GM18502 (cell line): Measurements from ENCODE around the gene ARID1B.
A peak's percentile ranks its signal among the peaks of the same experiment; 100 is the strongest.

Experiments
- ATAC-seq: cut with Tn5 transposase; IDR thresholded peaks from one replicate; pipeline ENCODE4 v1.9.1; 2021; ENCODE audit warnings: mild to moderate bottlenecking; ENCODE audit not compliant: unreplicated experiment, poor library complexity

ARID1B gene

DNA sequence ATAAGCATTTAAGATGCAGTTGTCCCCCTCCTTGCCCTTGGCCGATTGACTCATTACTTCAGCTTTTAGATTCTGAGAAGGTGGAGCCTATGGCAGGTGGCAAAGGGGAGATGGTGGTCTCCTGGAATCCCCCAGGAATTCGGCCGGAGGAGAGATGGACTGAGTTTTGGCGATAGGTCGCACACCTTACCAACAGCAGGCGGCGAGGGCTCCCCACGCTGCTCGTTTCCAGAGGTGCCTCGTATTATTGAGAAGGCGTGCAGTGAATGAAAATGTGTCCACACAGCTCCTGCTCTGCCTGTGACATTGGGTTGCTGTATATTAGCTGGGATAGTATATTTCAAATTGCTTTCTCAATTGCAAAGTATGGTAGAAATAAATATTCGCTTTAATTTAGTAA is 224.5 kb downstream of the ARID1B start:
- ATAC-seq, result no peak

- no peak for ATAC-seq
Observed at GRCh38 chr6:157002774-157003173, 225.6 kb downstream of the ARID1B start.

GRCh38 chr6:157005940-157006339 is 228.8 kb downstream of the ARID1B start:
- ATAC-seq, result no peak

GRCh38 chr6:157008568-157008967 is 231.4 kb downstream of the ARID1B start:
- ATAC-seq, result no peak

DNA sequence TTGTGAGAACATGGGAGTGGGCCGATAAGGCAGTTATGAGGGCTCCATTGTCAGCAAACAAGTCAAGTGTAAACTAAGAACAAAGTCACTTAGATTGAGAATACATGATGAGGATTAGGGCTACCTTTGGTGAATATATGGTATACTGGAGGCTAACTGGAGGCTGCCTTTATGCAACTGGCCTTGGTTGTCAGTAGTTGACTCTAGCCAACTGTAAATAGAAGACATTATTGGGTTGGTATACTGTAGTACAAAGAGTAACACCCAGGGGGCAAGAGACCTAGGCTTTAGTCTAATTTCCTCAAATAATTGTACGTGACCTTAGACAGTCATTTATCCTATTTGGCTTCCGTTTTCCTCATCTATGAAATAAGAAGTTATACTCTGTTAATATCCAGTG is 235.2 kb downstream of the ARID1B start:
- ATAC-seq, result no peak

DNA sequence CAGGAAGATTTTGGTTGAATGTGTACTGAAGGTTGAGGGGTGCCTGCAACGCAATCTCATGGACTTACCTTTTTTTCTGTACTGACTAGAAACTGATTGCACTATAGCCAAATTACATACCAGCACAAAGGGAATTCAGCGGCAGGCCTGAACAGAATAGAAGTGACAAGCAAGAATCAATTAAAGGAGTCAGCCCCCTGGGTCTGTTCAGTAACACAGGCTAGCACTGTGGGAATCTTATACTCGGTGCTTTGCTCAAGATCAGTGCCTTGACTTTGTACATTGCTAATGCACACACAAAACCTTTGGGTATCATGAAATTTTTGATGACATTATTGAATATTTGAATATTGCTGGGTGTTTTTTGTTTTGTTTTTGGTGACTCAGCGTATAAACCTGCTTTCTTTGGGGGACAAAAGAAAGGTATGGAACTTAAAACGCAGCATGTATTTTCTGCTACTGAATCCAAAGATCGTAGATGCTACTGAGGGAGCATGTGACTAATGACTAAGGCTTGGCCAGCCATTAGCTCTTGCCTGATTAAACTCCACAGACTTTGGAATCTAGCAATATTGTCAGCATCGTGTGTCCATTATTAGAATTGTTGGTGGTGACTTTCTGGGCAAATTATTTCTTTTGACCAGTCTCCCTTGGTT is 236.6 kb downstream of the ARID1B start:
- ATAC-seq, result no peak

DNA sequence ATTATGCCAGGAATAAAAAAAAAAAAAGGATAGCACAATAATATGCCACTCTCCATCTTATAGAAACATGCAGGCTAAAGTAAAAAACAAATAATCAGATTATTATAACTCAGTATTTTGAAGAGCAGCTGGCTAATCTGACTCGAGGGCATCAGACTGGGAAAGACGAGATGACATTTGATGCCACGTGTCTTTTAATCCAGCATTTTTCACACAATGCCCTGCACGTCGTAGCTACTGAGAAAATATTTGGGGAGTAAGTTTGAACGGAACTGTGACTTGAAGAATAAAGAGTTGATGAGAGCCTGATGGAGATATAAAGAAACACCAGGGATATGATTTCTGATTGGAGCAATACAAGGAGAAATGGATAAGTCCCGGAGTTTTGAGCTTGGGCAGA is 237.7 kb downstream of the ARID1B start:
- no peak for ATAC-seq

DNA sequence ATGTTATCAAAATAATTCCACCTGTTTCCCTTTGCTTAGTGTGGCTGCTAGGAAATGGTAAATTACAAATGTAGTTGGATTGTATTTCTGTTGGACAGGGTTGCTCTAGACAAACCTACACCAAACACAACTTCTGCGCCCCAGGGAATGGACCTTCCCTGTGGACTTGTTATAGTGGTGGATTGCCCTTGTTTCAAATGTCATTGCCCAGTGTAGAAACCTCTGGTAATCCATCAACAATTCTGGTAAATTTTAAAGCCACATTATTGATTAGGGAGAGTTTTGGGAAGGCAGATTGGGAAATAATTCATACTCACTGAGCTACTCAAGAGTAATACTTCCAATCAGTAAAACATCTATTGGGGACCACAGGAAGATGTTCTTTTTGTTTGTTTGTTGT is 239.8 kb downstream of the ARID1B start:
- ATAC-seq, result no peak

DNA sequence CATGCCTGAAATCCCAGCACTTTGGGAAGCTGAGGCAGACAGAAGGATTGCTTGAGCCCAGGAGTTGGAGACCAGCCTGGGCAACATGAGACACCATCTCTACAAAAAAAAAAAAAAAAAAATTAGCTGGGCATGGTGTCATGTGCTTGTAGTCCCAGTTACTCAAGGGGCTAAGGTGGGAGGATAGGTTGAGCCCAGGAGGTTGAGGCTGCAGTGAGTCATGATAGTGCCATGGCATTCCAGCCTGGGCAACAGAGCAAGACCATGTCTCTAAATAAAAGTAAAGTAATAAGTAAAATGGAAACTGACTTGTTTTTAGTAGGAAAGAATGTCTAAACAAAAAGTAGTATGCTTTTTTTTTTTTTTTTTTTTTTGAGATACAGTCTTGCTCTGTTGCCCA is 240.7 kb downstream of the ARID1B start:
- no peak for ATAC-seq

- no peak for ATAC-seq
Observed at GRCh38 chr6:157019115-157019641, 242.0 kb downstream of the ARID1B start.

- ATAC-seq, result no peak
Observed at GRCh38 chr6:157019733-157020132, 242.6 kb downstream of the ARID1B start.

- no peak for ATAC-seq
Observed at GRCh38 chr6:157020398-157020797, 243.2 kb downstream of the ARID1B start.

DNA sequence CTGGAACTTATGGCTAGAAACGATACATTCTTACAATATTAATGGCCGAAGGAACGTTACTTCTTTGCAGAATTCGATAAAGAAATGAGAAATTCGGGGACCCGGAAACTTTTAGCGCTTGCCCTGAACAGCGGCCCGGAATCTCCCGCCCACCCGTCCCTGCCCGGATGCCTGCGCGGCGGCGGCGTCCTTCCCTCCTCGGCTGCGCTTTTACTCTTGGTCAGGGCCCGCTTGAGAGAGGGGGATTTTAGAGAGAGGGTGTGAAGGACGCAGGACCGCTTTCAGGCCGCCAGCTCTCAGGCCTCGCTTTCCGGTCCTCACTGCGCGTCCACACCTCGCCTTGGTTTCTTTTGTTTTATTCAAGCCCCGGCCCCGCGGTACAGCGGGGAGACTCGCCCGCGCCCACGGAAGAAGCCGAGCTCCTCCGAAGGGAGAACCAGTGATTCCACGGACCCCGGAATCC is 243.7 kb downstream of the ARID1B start:
- peak; percentile 38 for ATAC-seq

DNA sequence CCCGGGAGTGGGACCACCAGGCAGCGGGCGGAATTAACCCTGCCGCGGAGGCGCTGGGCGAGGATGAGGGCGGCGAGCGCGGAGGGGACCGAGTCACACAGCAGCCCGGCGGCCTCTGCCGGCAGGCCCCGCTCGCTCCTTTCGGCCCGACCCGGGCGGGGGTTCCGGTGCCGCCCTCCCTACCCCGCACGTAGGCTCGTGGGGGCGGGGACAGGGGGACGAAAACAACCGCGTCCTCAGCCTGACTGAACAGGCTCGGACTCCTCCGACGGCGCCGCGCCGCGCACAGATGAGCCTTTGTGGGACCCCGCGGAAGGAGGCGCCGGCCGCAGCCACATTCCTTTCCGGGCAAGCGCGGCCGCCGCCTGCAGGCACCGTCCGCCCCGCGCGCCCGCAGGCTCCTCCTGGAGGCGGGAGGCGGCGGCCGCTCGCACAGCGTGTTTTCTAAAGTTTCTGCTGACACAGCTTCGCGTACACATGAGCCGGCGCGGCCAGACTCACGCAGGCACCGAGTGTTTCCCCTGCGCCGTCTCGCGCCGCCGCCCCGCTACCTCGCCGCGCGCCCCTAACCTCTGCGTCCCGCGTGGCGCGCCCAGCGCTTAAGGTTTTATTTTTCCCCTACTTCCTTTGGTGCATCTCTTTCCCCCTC is 244.3 kb downstream of the ARID1B start:
- ATAC-seq, result peak; percentile 70

- ATAC-seq, result peak; percentile 57
Observed at GRCh38 chr6:157021993-157022740, 245.0 kb downstream of the ARID1B start.

- no peak for ATAC-seq
Observed at GRCh38 chr6:157023958-157024357, 246.8 kb downstream of the ARID1B start.

DNA sequence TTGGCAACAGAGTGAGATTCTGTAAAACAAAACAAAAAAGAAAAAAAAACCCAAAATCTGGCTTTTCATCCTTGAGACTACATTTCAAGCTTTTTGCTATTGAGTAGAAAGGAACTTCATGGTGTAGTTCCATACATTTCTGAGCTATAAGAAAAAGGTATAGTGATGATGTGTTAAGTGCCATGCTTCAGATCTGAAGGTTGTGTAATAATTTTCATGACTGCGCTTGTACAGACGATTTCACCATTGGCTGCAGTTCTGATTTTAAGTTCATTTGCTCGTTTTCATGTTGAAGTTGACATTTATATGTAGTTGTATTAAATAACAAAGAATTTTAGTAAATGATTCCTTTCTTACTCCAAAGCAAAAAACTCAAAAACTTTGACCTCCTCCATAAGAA is 247.6 kb downstream of the ARID1B start:
- ATAC-seq, result no peak

- no peak for ATAC-seq
Observed at GRCh38 chr6:157025437-157025836, 248.3 kb downstream of the ARID1B start.

- ATAC-seq, result peak; percentile 62
Observed at GRCh38 chr6:157029980-157030690, 253.0 kb downstream of the ARID1B start.

DNA sequence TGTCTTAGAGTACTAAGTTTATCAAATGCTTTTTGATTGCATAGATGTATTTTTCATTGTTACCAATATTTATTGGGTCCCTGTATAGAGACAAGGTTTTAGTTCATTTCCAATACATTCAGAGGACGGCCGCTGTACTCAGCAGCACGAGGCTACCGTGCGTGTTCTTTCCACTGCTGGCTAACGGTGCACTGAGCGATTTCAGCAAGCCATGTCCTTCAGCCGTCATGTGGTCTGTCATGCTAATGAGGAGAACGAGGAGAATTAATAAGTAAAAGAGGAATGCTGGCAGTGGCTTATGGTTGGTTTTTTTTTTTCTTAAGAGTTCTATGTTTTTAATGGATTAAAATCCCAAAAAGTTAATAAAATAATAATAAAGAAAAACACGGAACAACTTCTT is 253.6 kb downstream of the ARID1B start:
- no peak for ATAC-seq

DNA sequence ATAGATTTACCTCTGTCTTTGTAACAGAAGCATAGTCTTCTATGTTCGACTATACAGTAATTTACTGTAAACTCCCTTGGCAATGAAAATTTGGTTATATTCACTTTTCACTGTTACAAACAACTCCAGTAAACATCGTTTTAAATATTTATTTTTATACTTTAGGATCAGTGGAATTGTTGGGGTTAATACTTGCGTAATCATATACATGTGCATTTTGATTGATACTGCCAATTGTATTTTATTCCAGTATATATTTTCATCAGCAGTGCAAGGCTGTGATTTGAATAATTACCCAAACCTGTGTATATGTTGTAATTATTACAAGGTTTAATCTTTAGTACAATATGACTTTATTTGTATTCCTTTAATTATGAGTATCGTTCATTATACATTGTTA is 255.7 kb downstream of the ARID1B start:
- no peak for ATAC-seq
